HG03342 (cell line): ENCODE measurements around the gene CXorf58.
A peak's percentile ranks its signal among the peaks of the same experiment; 100 is the strongest.
"Not testable (repeated sequence)": the region's sequence is repeated elsewhere in the genome, so short reads cannot be mapped to it uniquely, and the experiment has no call there.

ENCODE experiments used
- ATAC-seq: cut with Tn5 transposase; IDR thresholded peaks from one replicate; pipeline ENCODE4 v1.9.1; 2021; ENCODE audit warnings: mild to moderate bottlenecking, moderate library complexity; ENCODE audit not compliant: unreplicated experiment

The CXorf58 gene

DNA sequence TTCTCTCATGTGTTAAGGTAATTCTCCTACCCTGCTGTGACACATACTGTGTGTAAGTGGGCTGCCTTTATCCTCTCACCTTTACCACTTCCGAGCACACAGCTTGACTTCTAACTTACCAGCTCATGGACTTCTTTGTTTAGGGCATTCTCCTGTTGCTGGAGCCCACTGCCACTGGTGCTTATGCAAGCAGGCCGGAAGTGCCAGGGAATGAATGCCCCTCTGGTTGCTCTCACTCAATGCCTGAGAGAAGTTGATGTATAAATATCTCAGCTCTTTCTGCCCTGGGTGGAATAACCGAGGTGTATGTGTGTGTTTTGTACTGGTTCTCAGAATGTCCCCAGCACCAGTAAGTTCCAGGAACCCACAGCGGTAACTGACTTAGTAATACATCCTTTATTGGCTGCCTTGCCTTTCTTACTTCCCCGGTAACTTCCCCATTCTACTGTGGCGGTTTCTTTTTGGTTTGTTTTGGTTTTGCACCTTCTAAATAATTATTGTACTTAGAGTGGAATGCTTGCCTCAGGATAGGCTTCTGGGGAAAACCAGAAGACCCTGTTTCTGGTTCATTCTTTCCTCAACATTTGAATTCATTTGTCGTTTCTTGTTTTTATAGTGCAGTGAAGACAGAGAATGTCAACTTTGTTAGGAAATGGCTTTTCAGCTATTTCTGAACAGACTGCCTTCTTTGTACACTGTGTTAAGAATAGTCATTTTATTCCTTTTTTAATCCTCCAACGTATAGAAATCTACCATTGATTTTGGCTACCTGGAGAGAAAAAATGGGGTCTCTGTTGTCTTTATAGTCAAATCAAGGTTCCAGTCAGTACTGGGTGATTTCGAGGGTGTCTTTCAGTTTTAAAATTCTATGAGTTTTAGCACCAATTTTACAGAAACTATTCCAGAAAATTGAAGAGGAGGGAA, 45.4 kb downstream of the CXorf58 start:
- peak; percentile 96 for ATAC-seq

- ATAC-seq, result no peak
Observed at GRCh38 chrX:23953908-23954269, 46.1 kb downstream of the CXorf58 start.

- no peak for ATAC-seq
Observed at GRCh38 chrX:23954396-23954795, 46.6 kb downstream of the CXorf58 start.

DNA sequence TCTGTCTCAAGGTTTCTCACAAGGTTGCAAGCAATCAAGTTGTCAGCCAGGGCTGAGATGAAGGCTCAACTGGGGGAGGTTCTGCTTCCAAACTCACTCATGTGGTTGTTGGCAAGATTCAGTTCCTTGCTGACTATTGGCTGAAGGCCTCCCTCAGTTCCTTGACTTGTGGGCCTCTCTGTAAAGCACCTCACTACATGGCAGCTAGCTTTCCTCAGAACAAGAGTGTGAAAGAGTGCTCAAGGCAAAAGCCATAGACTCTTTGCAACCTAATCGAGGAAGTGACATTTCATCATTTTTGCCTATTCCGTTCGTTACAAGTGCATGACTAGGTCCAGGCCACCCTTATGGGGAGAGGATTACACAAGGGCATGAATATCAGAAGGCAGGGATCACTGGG, 52.0 kb downstream of the CXorf58 start:
- ATAC-seq, result no peak

- no peak for ATAC-seq
Observed at GRCh38 chrX:23964191-23964590, 56.4 kb downstream of the CXorf58 start.

GRCh38 chrX:23965630-23966029, 57.8 kb downstream of the CXorf58 start:
- not testable (repeated sequence) for ATAC-seq

- ATAC-seq, result no peak
Observed at GRCh38 chrX:23978491-23978890, 70.7 kb downstream of the CXorf58 start.

DNA sequence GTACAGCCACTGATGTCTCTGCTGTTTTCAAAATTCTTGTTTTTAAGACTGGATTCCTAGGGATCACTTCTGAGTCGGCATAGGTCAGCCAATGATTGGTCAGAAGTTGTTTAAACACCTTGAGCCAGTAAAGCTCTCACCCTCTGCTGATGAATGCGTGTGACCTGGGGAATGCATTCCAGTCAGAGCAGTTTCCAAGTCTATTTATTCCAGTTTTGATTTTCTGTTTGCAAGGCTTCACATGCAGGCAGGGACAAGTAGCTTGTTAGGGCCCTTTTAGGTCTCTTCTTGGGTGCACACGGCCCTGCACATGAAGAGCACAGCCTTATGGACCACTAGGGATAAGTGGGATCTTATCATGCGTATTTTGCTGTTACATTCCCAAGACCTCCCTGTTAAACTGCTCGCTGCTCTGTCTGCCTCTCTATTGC, 72.2 kb downstream of the CXorf58 start:
- ATAC-seq, result no peak

DNA sequence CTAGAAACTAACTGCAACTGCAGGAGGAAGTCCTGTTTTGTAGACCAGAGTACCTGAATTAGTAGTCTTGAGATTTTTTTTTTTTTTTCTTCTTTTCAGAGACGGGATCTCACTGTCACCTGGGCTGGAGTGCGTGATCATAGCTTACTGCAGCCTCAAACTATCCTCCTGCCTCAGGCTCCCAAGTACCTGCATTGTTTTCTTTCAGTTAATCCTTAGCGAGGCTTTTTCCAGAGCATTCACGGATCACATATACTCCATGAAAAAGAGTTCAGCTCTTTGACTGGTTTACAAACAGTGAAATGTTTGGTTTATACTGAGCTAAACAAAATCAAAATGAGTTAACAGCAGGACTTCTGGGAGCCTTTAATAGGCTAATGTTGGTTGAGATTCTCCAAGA, 73.4 kb downstream of the CXorf58 start:
- ATAC-seq, result no peak

DNA sequence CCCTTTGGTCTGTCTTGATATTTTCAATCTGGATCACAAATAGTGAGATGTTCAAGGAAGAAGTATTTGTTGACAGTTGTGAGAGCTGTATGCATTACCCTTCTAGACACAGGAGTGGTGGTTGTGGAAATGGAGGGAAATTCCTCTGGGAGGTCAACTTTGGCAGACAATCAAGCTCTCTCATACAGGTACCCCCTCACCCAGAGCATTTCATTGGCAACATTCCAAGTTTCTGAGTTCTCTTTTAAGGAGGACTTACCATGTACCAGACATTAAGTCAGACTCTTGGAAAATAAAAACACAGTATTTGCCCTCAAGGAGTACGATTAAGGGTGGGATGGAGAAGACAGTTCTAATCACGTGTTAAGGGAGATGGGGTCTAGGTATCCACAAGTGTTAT, 73.9 kb downstream of the CXorf58 start:
- ATAC-seq, result no peak

DNA sequence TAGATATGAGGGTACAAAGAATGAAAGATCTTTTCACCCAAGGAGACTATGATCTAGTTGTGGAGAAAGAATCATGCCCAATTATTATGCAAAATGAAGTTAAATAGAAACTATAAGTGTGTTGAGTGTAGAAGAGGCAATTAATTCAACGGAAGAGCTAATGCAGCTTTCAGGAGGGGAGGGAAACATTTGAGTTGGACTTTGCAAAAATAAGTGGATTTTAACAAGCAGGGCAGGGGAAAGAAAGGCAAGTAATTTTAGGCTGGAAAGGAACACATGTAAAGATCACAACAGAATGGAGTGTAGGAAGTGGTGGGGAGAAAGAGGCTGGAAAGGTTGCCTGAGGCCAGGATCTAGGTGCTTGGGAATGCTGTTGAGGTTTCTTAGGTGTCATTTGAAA, 75.1 kb downstream of the CXorf58 start:
- no peak for ATAC-seq
